GM21576 (cell line): ENCODE data around the gene ALDOB.
"Not testable (repeated sequence)": the region's sequence is repeated elsewhere in the genome, so short reads cannot be mapped to it uniquely, and the experiment has no call there.

ENCODE experiments used
- ATAC-seq: cut with Tn5 transposase; IDR thresholded peaks from one replicate; pipeline ENCODE4 v1.9.1; 2021; ENCODE audit warnings: mild to moderate bottlenecking, moderate library complexity; ENCODE audit not compliant: unreplicated experiment

Gene ALDOB

DNA sequence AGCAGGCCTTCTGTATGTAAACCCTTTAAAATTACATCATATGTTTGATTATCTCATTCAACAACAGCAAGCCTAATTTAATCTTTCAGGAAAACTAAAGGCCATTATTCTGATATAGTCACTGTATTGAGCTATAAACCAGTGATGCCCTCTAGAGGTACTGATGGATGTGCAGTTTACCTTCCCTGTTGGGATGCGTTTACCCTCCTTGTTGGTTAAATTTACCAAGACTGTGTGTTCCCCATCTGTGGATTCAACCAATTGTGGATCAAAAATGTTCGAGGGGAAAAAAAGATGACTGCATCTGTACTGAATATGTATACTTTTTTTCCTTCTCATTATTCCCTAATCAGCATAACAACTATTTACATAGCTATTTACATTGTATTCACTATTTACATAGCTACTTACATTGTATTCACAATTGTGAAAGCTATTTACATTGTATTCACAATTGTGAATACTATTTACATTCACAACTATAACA, 47.0 kb downstream of the ALDOB start:
- ATAC-seq, result no peak

GRCh38 chr9:101387871-101388506, 47.6 kb downstream of the ALDOB start:
- ATAC-seq, result no peak

GRCh38 chr9:101384873-101385536, 50.6 kb downstream of the ALDOB start, which contains the start of gene BAAT:
Gene BAAT, minus strand, starts transcription at chr9:101385006. Its CDS starts 13,602 bp downstream, at chr9:101371404.
- not testable (repeated sequence) for ATAC-seq

- ATAC-seq, result no peak
These were observed 52.2 kb downstream of the ALDOB start for GRCh38 chr9:101383361-101383760.

DNA sequence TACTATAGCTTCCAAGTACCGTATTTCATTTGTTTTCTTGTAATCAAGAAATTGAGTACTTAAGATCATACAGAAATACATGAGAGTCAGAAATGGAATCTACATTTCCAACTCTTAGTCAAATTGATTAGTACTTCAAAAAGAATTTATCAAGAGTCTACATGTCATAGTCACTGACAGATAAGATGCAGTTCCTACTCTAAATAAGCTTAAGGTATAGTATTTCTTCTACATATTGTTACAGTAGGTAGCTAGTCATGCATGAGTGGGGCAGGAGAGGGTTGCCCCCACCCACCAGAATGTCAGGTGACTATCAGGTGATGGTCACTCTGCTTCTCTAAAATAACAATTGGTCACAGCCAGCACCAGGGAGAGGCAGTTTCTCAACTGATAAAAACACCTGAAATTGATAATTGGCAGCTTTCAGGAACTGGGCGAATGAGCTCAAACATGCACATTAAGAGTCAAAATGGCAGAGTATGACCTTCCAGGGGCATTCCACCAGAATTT, 53.7 kb downstream of the ALDOB start:
- no peak for ATAC-seq

DNA sequence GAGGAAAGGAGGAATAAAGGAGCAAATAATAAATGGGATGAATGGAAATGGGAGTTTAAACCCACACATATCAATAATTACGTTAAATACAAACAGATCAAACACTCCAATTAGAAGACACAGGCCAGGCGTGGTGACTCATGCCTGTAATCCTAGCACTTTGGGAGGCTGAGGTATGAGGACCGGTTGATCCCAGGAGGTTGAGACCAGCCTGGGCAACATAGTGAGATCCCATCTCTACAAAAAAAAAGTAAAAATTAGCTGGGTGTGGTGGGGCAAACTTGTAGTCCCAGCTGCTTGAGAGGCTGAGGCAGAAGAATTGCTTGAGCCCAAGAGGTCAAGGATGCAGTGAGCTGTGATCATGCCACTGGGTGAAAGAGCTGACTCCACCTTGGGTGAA, 54.5 kb downstream of the ALDOB start:
- ATAC-seq, result no peak

DNA sequence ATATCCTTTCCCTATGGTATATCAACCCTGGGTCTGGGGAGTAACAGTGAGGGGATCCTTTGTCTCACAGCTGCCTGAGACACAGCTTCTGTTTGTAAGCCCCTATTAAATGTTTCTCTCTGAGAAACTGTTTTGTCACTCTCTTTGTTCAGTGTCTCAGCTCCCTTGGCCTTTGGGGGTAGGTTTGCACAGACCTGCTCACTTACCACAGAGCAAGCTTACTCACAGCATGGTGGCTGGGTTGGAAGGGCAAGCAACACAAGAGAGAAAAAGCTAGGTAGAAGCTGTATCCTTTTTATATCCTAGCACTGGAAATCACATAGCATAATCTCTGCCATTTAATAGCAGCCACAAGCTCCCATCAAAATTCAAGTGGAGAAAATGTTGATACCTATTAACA, 55.3 kb downstream of the ALDOB start:
- ATAC-seq, result no peak

- no peak for ATAC-seq
These were observed 59.3 kb downstream of the ALDOB start for GRCh38 chr9:101376111-101376848.

DNA sequence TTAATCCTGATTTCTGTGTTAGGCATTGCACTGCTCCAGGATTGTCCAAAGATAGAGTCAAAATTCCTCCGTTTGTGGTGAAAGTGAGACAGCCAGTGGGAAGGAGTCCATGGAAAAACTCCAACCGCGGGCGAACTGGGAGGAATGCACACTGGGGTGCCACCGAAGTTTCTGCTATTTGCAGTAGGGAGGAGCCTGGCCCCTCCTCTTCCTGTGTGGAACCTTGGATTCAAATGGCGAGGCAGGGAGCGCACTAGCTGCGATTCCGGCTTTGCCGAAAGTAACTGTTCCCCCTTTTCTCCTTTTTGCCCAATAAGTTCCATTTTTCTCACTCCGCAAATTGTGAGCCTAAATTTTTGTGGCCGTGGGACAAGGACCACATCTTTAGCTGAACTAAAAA, 60.0 kb downstream of the ALDOB start:
- no peak for ATAC-seq

GRCh38 chr9:101372327-101373118, 63.1 kb downstream of the ALDOB start:
- ATAC-seq, result no peak

- ATAC-seq, result no peak
These were observed 63.8 kb downstream of the ALDOB start for GRCh38 chr9:101371813-101372212.
